HepG2 (cell line): Measurements from ENCODE around the gene METTL22.

Experiments used
- ATF2 ChIP-seq: sonication (generic); formaldehyde crosslinking; IDR thresholded peaks from 2 replicates; pipeline ENCODE4 v1.4.0; 2020; ENCODE audit warnings: missing genetic modification reagents
- ATF4 ChIP-seq, 2 experiments: fragments of 450-650 bp in 1 of 2; sonication (generic) in 1 of 2; formaldehyde crosslinking; IDR thresholded peaks; 2 replicates each; pipeline versions ENCODE4 v1.5.0 to v1.8.0; 2020 to 2022; ENCODE audit warnings: mild to moderate bottlenecking in 1 of 2, missing genetic modification reagents in 1 of 2
- RFX1 ChIP-seq: fragments of 450-650 bp; IDR thresholded peaks from 2 replicates; pipeline ENCODE4 v1.6.1; 2017
- TCF12 ChIP-seq, 2 experiments: fragments of 450-650 bp in 1 of 2; sonication (generic) in 1 of 2; formaldehyde crosslinking in 1 of 2; IDR thresholded peaks; 2 replicates each; pipeline versions ENCODE4 v1.6.1 to v1.8.0; 2017 to 2022; ENCODE audit warnings: antibody characterized with exemption in 1 of 2, mild to moderate bottlenecking in 1 of 2, missing genetic modification reagents in 1 of 2, moderate library complexity in 1 of 2
- ZNF530 ChIP-seq: sonication (generic); formaldehyde crosslinking; IDR thresholded peaks from 2 replicates; pipeline ENCODE4 v1.5.0; 2020; ENCODE audit warnings: low read depth, mild to moderate bottlenecking, missing genetic modification reagents
- ZNF605 ChIP-seq: sonication (generic); formaldehyde crosslinking; IDR thresholded peaks from 2 replicates; pipeline ENCODE4 v1.8.0; 2022; ENCODE audit warnings: mild to moderate bottlenecking, missing genetic modification reagents
- ZNF615 ChIP-seq: sonication (generic); formaldehyde crosslinking; IDR thresholded peaks from 2 replicates; pipeline ENCODE4 v1.5.0; 2020; ENCODE audit warnings: mild to moderate bottlenecking, missing genetic modification reagents, borderline replicate concordance

GRCh38 chr16:8583199-8583598 lies 38.3 kb upstream of the METTL22 start:
- no peak for TF ChIP-seq ATF2 (CRISPR knock-in tag)
- TF ChIP-seq TCF12 (IDR thresholded peaks at IDR 0.05) = no peak
- no peak for TF ChIP-seq TCF12 (CRISPR knock-in tag; IDR thresholded peaks at IDR 0.05)
- no peak for TF ChIP-seq ZNF530
- TF ChIP-seq RFX1 = no peak
- no peak for TF ChIP-seq ZNF605
- TF ChIP-seq ZNF615 = no peak
- no peak for TF ChIP-seq ATF4 (CRISPR knock-in tag; IDR thresholded peaks at IDR 0.05)
